Loucy (cell line): ENCODE measurements around the gene HTRA3.

Experiments
- H2AFZ ChIP-seq: fragments of 200-600 bp; sonication (generic); 2 replicates; pipeline ENCODE4 v1.6.0; 2016; ENCODE audit warnings: antibody characterized with exemption, mild to moderate bottlenecking, low read length, moderate library complexity
- H3F3A ChIP-seq: fragments of 200-600 bp; 2 replicates; pipeline ENCODE4 v1.6.0; 2016; ENCODE audit warnings: antibody characterized with exemption, low read depth, mild to moderate bottlenecking
- H3K27me3 ChIP-seq: fragments of 200-600 bp; sonication (generic); 2 replicates; pipeline ENCODE4 v1.6.1; 2014; ENCODE audit warnings: low read length, mild to moderate bottlenecking; ENCODE audit not compliant: insufficient read depth, poor library complexity, severe bottlenecking
- H3K36me3 ChIP-seq: fragments of 200-600 bp; sonication (generic); 2 replicates; pipeline ENCODE4 v1.6.1; 2016; ENCODE audit warnings: low read length; ENCODE audit not compliant: insufficient read depth
- H3K4me1 ChIP-seq: fragments of 200-600 bp; sonication (generic); 2 replicates; pipeline ENCODE4 v1.5.1; 2014; ENCODE audit warnings: low read length, mild to moderate bottlenecking; ENCODE audit not compliant: insufficient read depth, poor library complexity, severe bottlenecking
- H3K4me2 ChIP-seq: fragments of 200-600 bp; sonication (generic); 2 replicates; pipeline ENCODE4 v1.6.0; 2014; ENCODE audit warnings: antibody characterized with exemption, low read length, low read depth, mild to moderate bottlenecking; ENCODE audit not compliant: poor library complexity, severe bottlenecking
- H3K4me3 ChIP-seq: fragments of 200-600 bp; sonication (generic); 2 replicates; pipeline ENCODE4 v1.5.1; 2014; ENCODE audit warnings: low read length, mild to moderate bottlenecking, mixed read lengths; ENCODE audit not compliant: poor library complexity, severe bottlenecking
- H3K79me2 ChIP-seq: fragments of 200-600 bp; sonication (generic); 2 replicates; pipeline ENCODE4 v1.6.1; 2014; ENCODE audit warnings: low read length; ENCODE audit not compliant: insufficient read depth
- H3K9ac ChIP-seq: fragments of 200-600 bp; sonication (generic); 2 replicates; pipeline ENCODE4 v1.6.0; 2014; ENCODE audit warnings: mild to moderate bottlenecking, low read depth, low read length, moderate library complexity; ENCODE audit not compliant: poor library complexity, severe bottlenecking
- H3K9me2 ChIP-seq: fragments of 200-600 bp; sonication (generic); replicated peaks from 2 replicates; pipeline ENCODE4 v1.6.1; 2016; ENCODE audit warnings: low read depth, low read length, mixed read lengths
- H3K9me3 ChIP-seq: fragments of 200-600 bp; sonication (generic); 2 replicates; pipeline ENCODE4 v1.6.1; 2014; ENCODE audit warnings: mild to moderate bottlenecking, antibody characterized with exemption, low read length, low read depth; ENCODE audit not compliant: insufficient read depth
- H4K20me1 ChIP-seq: fragments of 200-600 bp; sonication (generic); 2 replicates; pipeline ENCODE4 v1.6.0; 2014; ENCODE audit warnings: antibody characterized with exemption, low read length, mild to moderate bottlenecking; ENCODE audit not compliant: insufficient read depth, poor library complexity, severe bottlenecking
- CTCF ChIP-seq: fragments of 200-600 bp; sonication (generic); conservative IDR thresholded peaks from 2 replicates; pipeline ENCODE4 v1.5.1; 2014; ENCODE audit warnings: mild to moderate bottlenecking, antibody characterized with exemption, low read length
- EZH2phosphoT487 ChIP-seq: fragments of 200-600 bp; IDR thresholded peaks from 2 replicates; pipeline ENCODE4 v1.6.1; 2018; ENCODE audit warnings: antibody characterized with exemption, mild to moderate bottlenecking, moderate library complexity, borderline replicate concordance

HTRA3 gene

GRCh38 chr4:8269535-8270417, at the start of gene HTRA3:
Gene HTRA3, plus strand, starts transcription at chr4:8269754. Its CDS starts 215 bp downstream, at chr4:8269969.
- Histone ChIP-seq H3K4me1 (no peaks in the 10 kb centered on the region), H4K20me1 (no peaks in the 10 kb centered on the region), H3K4me2 (no peak within 1 kb of the TSS), H3K36me3 (no peaks in the 10 kb centered on the region), H3K9me2 (no peaks in the 10 kb centered on the region), H3F3A (no peaks in the 10 kb centered on the region), H3K9me3 (no peaks in the 10 kb centered on the region), H3K27me3 (no peaks in the 10 kb centered on the region), H3K9ac (no peak within 1 kb of the TSS), H3K4me3 (no peak within 1 kb of the TSS), H2AFZ (no peak within 1 kb of the TSS), H3K79me2 (no peaks in the 10 kb centered on the region)
- no peak for TF ChIP-seq EZH2phosphoT487
- TF ChIP-seq CTCF: no peak

- TF ChIP-seq EZH2phosphoT487 (no peak), CTCF (no peak)
- Histone ChIP-seq H3K79me2 (no peaks in the 10 kb centered on the region), H3K27me3 (no peaks in the 10 kb centered on the region), H3F3A (no peaks in the 10 kb centered on the region), H2AFZ (no peak overlapping the region), H3K9me3 (no peaks in the 10 kb centered on the region), H3K36me3 (peaks cover 38% of the 10 kb centered on the region; the same call in 1 of the 2 replicates), H3K9ac (no peak overlapping the region), H3K4me1 (peaks cover 30% of the 10 kb centered on the region), H3K4me2 (no peak overlapping the region), H4K20me1 (no peaks in the 10 kb centered on the region), H3K4me3 (no peak overlapping the region), H3K9me2 (no peaks in the 10 kb centered on the region)
These were observed 48.7 kb upstream of the HTRA3 start for GRCh38 chr4:8220661-8221450.

GRCh38 chr4:8221476-8221875, 48.1 kb upstream of the HTRA3 start:
- no peaks in the 10 kb centered on the region for H3K79me2 ChIP-seq
- no peaks in the 10 kb centered on the region for H3F3A ChIP-seq
- H3K9me2 ChIP-seq: no peaks in the 10 kb centered on the region
- peaks cover 30% of the 10 kb centered on the region for H3K4me1 ChIP-seq
- H3K36me3 ChIP-seq: peaks cover 40% of the 10 kb centered on the region; the same call in 1 of the 2 replicates
- no peaks in the 10 kb centered on the region for H4K20me1 ChIP-seq
- H3K4me3 ChIP-seq: no peak overlapping the region
- H3K4me2 ChIP-seq: no peak overlapping the region
- TF ChIP-seq EZH2phosphoT487 (no peak), CTCF (no peak)
- H3K9me3 ChIP-seq: no peaks in the 10 kb centered on the region
- H3K9ac ChIP-seq: no peak overlapping the region
- no peaks in the 10 kb centered on the region for H3K27me3 ChIP-seq
- no peak overlapping the region for H2AFZ ChIP-seq
